ENCODE measurements around the gene PIGQ. TPM values are rescaled to one million over a fixed set of nuclear protein-coding genes. Genes with fewer than 3 reads are reported as not detected.
A peak's percentile ranks its signal among the peaks of the same experiment; 100 is the strongest.

Gene PIGQ
- total RNA-seq, 1 experiment from 2014 or later, result 38.8 TPM

GRCh38 chr16:552171-552570 lies 17.6 kb upstream of the PIGQ start:
- no peak for DNase-seq (ENCODE audit: low spot score)
- in situ Hi-C loops (cut with HindIII; ENCODE audit: low sequenced_read_pairs), result no loop called here

GRCh38 chr16:553601-554296 lies 16.0 kb upstream of the PIGQ start:
- DNase-seq (ENCODE audit: low spot score), result no peak
- in situ Hi-C loops (cut with HindIII; ENCODE audit: low sequenced_read_pairs), result no loop called here

GRCh38 chr16:554297-554621 lies 15.5 kb upstream of the PIGQ start:
- no peak for DNase-seq (ENCODE audit: low spot score)
- in situ Hi-C loops (cut with HindIII; ENCODE audit: low sequenced_read_pairs), result no loop called here

- in situ Hi-C loops (cut with HindIII; ENCODE audit: low sequenced_read_pairs), result no loop called here
- peak; percentile 50 for DNase-seq (ENCODE audit: low spot score)
These were observed 15.0 kb upstream of the PIGQ start for GRCh38 chr16:554640-555365.

GRCh38 chr16:555528-556473 lies 14.0 kb upstream of the PIGQ start:
- DNase-seq (ENCODE audit: low spot score), result peak; percentile 78
- in situ Hi-C loops (cut with HindIII; ENCODE audit: low sequenced_read_pairs), result no loop called here

GRCh38 chr16:556474-557173 lies 13.1 kb upstream of the PIGQ start:
- peak; percentile 73 for DNase-seq (ENCODE audit: low spot score)
- in situ Hi-C loops (cut with HindIII; ENCODE audit: low sequenced_read_pairs), result no loop called here

GRCh38 chr16:557463-558297 lies 12.1 kb upstream of the PIGQ start:
- in situ Hi-C loops (cut with HindIII; ENCODE audit: low sequenced_read_pairs), result no loop called here
- DNase-seq (ENCODE audit: low spot score), result no peak

GRCh38 chr16:558298-559020 lies 11.3 kb upstream of the PIGQ start:
- peak; percentile 93 for DNase-seq (ENCODE audit: low spot score)
- in situ Hi-C loops (cut with HindIII; ENCODE audit: low sequenced_read_pairs), result no loop called here

- no peak for DNase-seq (ENCODE audit: low spot score)
These were observed 10.8 kb upstream of the PIGQ start for GRCh38 chr16:559021-559380.

GRCh38 chr16:559411-560203 lies 10.2 kb upstream of the PIGQ start:
- DNase-seq (ENCODE audit: low spot score), result peak; percentile 51
- in situ Hi-C loops (cut with HindIII; ENCODE audit: low sequenced_read_pairs), result no loop called here

More at GRCh38 chr16:559021-559380, 10.8 kb upstream of the PIGQ start:
- in situ Hi-C loops (cut with HindIII; ENCODE audit: low sequenced_read_pairs), result no loop called here

- no peak for DNase-seq (ENCODE audit: low spot score)
- in situ Hi-C loops (cut with HindIII; ENCODE audit: low sequenced_read_pairs), result no loop called here
These were observed 9.5 kb upstream of the PIGQ start, which contains the start of gene PRR35 for GRCh38 chr16:560204-560700. Gene PRR35 (plus strand): TSS chr16:560394. CDS start chr16:563295, 2,901 bp downstream.

- no peak for DNase-seq (ENCODE audit: low spot score)
- in situ Hi-C loops (cut with HindIII; ENCODE audit: low sequenced_read_pairs), result no loop called here
These were observed 8.9 kb upstream of the PIGQ start for GRCh38 chr16:560701-561412.

GRCh38 chr16:561413-561794 lies 8.4 kb upstream of the PIGQ start:
- DNase-seq (ENCODE audit: low spot score), result no peak
- in situ Hi-C loops (cut with HindIII; ENCODE audit: low sequenced_read_pairs), result no loop called here

- in situ Hi-C loops (cut with HindIII; ENCODE audit: low sequenced_read_pairs), result no loop called here
- DNase-seq (ENCODE audit: low spot score), result peak; percentile 89
These were observed 7.5 kb upstream of the PIGQ start for GRCh38 chr16:561957-562938.

GRCh38 chr16:563072-563644 lies 6.6 kb upstream of the PIGQ start:
- no peak for DNase-seq (ENCODE audit: low spot score)
- in situ Hi-C loops (cut with HindIII; ENCODE audit: low sequenced_read_pairs), result no loop called here
